Muscle of leg (tissue), 11 donors: Measurements from ENCODE around the gene GSTM5. TPM values are rescaled to one million over a fixed set of nuclear protein-coding genes. Genes with fewer than 3 reads are reported as not detected.
"Not testable (repeated sequence)": the region's sequence is repeated elsewhere in the genome, so short reads cannot be mapped to it uniquely, and the experiment has no call there.

Experiments used
- DNase-seq: peaks from one replicate; pipeline ENCODE4 v3.0.0; 2013
- H3K27ac ChIP-seq: one replicate; pipeline ENCODE4 v1.5.1; 2013; ENCODE audit warnings: mild to moderate bottlenecking, low read length, control low read depth
- H3K27me3 ChIP-seq: one replicate; pipeline ENCODE4 v1.6.1; 2013; ENCODE audit warnings: low read length; ENCODE audit not compliant: control insufficient read depth, insufficient read depth
- H3K36me3 ChIP-seq: one replicate; pipeline ENCODE4 v1.6.1; 2013; ENCODE audit warnings: low read length; ENCODE audit not compliant: control insufficient read depth, insufficient read depth
- H3K4me1 ChIP-seq: one replicate; pipeline ENCODE4 v1.6.1; 2013; ENCODE audit warnings: low read length; ENCODE audit not compliant: control insufficient read depth, insufficient read depth
- H3K4me3 ChIP-seq: one replicate; pipeline ENCODE4 v1.5.1; 2013; ENCODE audit warnings: low read length, control low read depth
- H3K9me3 ChIP-seq: replicated peaks from 2 replicates; pipeline ENCODE4 v1.6.1; 2013; ENCODE audit warnings: low read depth, low read length; ENCODE audit not compliant: control insufficient read depth
- WGBS: methylation state at CpG from one replicate; pipeline ENCODE4 v1.1.5; 2013; ENCODE audit warnings: missing lambda C conversion rate; ENCODE audit not compliant: insufficient coverage; 5-methylcytosine and 5-hydroxymethylcytosine counted together
- polyA plus RNA-seq, 8 donors: library from polyadenylated mRNA; unstranded; fragments of 120-200 nt; gene quantifications; one replicate each; pipeline versions ENCODE4 v1.2.1 to v1.2.3, GENCODE V29; 2013; ENCODE audit warnings: inconsistent platforms in 1 of 8, low replicate concordance in 1 of 8; ENCODE audit not compliant: insufficient read length in 8 of 8, insufficient read depth in 1 of 8
- total RNA-seq: library from RNA; stranded (reverse); fragments of 120-200 nt; gene quantifications from one replicate; pipeline ENCODE4 v1.2.4, GENCODE V29; 2013

The GSTM5 gene
- total and polyA plus RNA-seq, 9 donors = 10.2 to 48.0 (median 17.9) TPM

GRCh38 chr1:109765896-109766615 is 54.0 kb downstream of the GSTM5 start:
- Histone ChIP-seq H3K4me1 (peaks cover 11% of the 10 kb centered on the region), H3K36me3 (no peaks in the 10 kb centered on the region), H3K27me3 (peaks cover 2% of the 10 kb centered on the region), H3K27ac (no peak overlapping the region), H3K9me3 (no peaks in the 10 kb centered on the region), H3K4me3 (no peak overlapping the region)
- DNase-seq = no peak
- WGBS = 65% methylated on average over 5 of the region's 13 CpGs

DNA sequence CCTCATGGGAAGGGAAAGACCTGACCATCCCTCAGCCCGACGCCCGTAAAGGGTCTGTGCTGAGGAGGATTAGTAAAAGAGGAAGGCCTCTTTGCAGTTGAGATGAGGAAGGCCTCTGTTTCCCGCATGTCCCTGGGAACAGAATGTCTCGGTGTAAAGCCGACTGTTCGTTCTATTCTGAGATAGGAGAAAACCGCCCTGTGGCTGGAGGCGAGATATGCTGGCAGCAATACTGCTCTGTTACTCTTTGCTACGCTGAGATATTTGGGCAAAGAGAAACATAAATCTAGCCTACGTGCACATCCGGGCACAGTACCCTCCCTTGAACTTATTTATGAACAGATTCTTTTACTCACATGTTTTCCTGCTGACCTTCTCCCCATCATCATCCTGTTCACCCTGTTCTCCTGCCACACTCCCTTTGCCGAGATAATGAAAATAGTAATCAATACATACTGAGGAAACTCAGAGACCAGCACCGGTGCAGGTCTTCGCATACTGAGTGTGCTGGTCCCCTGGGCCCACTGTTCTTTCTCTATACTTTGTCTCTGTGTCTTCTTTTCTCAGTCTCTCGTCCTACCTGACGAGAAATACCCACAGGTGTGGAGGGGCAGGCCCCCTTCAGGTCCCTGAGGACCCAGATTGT is 55.1 kb downstream of the GSTM5 start:
- not testable (repeated sequence) for H3K9me3 ChIP-seq, H3K27me3 ChIP-seq, H3K36me3 ChIP-seq, H3K4me3 ChIP-seq, H3K27ac ChIP-seq, DNase-seq
- 60% methylated on average over 13 of the region's 17 CpGs for WGBS
- H3K4me1 ChIP-seq = peaks cover 11% of the 10 kb centered on the region

Other genes with a start within 250 kb of the GSTM5 start
- 57.3 TPM for gene SYPL2, start 245.7 kb upstream of the GSTM5 start, total RNA-seq
- 100 to 1,000 TPM; 104 to 258 (median 199) TPM for gene SYPL2, start 245.7 kb upstream of the GSTM5 start, polyA plus RNA-seq
- 8.5 TPM for gene ATXN7L2, start 228.3 kb upstream of the GSTM5 start, total RNA-seq
- gene ATXN7L2, start 228.3 kb upstream of the GSTM5 start, polyA plus RNA-seq = 10 to 100 TPM in 7 of 8 donors, 1 to 10 TPM in 1; 8.6 to 35.9 (median 22.6) TPM
- gene CYB561D1, start 218.2 kb upstream of the GSTM5 start, total RNA-seq = 3.9 TPM
- 10 to 100 TPM in 2 of 8 donors, 1 to 10 TPM in 6; 6.4 to 13.8 (median 9.2) TPM for gene CYB561D1, start 218.2 kb upstream of the GSTM5 start, polyA plus RNA-seq
- gene AMIGO1, start 202.5 kb upstream of the GSTM5 start, total RNA-seq = 12.3 TPM
- 10 to 100 TPM in 6 of 8 donors, 1 to 10 TPM in 2; 8.5 to 13.8 (median 11.3) TPM for gene AMIGO1, start 202.5 kb upstream of the GSTM5 start, polyA plus RNA-seq
- gene GPR61, start 172.4 kb upstream of the GSTM5 start, total RNA-seq = 1.4 TPM
- 1 to 10 TPM; 1.4 to 2.7 (median 1.7) TPM for gene GPR61, start 172.4 kb upstream of the GSTM5 start, polyA plus RNA-seq
- 7.8 TPM for gene GNAI3, start 163.6 kb upstream of the GSTM5 start, total RNA-seq
- gene GNAI3, start 163.6 kb upstream of the GSTM5 start, polyA plus RNA-seq = 10 to 100 TPM in 1 of 8 donors, 1 to 10 TPM in 7; 6.9 to 10.0 (median 7.3) TPM
- 0.13 TPM for gene GNAT2, start 92.6 kb upstream of the GSTM5 start, total RNA-seq
- gene GNAT2, start 92.6 kb upstream of the GSTM5 start, polyA plus RNA-seq = not detected
- 24.6 TPM for gene AMPD2, start 92.4 kb upstream of the GSTM5 start, total RNA-seq
- 10 to 100 TPM; 31.3 to 45.0 (median 35.0) TPM for gene AMPD2, start 92.4 kb upstream of the GSTM5 start, polyA plus RNA-seq
- gene GSTM4, start 56.2 kb upstream of the GSTM5 start, total RNA-seq = 10.8 TPM
- gene GSTM4, start 56.2 kb upstream of the GSTM5 start, polyA plus RNA-seq = 10 to 100 TPM; 15.1 to 23.9 (median 20.6) TPM
- gene GSTM2, start 44.2 kb upstream of the GSTM5 start, total RNA-seq = 51.4 TPM
- gene GSTM2, start 44.2 kb upstream of the GSTM5 start, polyA plus RNA-seq = 100 to 1,000 TPM; 124 to 186 (median 146) TPM
- gene GSTM1, start 24.4 kb upstream of the GSTM5 start, total RNA-seq = 15.3 TPM
- gene GSTM1, start 24.4 kb upstream of the GSTM5 start, polyA plus RNA-seq = 10 to 100 TPM in 4 of 8 donors, 1 to 10 TPM in 2, under 1 TPM in 2; 0.50 to 70.2 (median 28.4) TPM
- 51.3 TPM for gene GSTM3, start 28.8 kb downstream of the GSTM5 start, total RNA-seq
- 10 to 100 TPM; 29.2 to 62.0 (median 48.9) TPM for gene GSTM3, start 28.8 kb downstream of the GSTM5 start, polyA plus RNA-seq
- not detected for gene EPS8L3, start 51.7 kb downstream of the GSTM5 start, total RNA-seq
- gene EPS8L3, start 51.7 kb downstream of the GSTM5 start, polyA plus RNA-seq = 1 to 10 TPM in 2 of 8 donors, under 1 TPM in 1, not detected in 5; 0.12 to 7.4 (median 2.4) TPM
- 6.3 TPM for gene CSF1, start 198.6 kb downstream of the GSTM5 start, total RNA-seq
- 10 to 100 TPM in 4 of 8 donors, 1 to 10 TPM in 4; 8.6 to 14.1 (median 9.8) TPM for gene CSF1, start 198.6 kb downstream of the GSTM5 start, polyA plus RNA-seq